Measurements from ENCODE around the gene GATAD2A.
"Not testable (repeated sequence)": the region's sequence is repeated elsewhere in the genome, so short reads cannot be mapped to it uniquely, and the experiment has no call there.

GATAD2A gene

DNA sequence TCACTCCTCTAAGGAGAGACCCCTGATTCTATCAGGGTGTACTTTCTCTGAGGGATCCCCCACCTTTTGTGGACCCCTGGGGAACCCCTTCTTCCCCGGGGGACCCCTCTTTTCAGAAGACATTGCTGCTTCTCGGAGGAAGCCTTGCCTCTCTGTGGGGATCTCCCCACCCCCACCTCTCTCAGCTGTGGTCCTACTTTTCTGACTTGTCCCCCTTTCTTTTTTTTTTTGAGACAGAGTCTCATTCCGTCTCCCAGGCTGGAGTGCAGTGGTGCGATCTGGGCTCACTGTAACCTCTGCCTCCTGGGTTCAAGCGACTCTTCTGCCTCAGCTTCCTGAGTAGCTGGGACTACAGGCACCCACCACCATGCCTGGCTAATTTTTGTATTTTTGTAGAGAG is 18.4 kb upstream of the GATAD2A start:
- no peak for DNase-seq

DNA sequence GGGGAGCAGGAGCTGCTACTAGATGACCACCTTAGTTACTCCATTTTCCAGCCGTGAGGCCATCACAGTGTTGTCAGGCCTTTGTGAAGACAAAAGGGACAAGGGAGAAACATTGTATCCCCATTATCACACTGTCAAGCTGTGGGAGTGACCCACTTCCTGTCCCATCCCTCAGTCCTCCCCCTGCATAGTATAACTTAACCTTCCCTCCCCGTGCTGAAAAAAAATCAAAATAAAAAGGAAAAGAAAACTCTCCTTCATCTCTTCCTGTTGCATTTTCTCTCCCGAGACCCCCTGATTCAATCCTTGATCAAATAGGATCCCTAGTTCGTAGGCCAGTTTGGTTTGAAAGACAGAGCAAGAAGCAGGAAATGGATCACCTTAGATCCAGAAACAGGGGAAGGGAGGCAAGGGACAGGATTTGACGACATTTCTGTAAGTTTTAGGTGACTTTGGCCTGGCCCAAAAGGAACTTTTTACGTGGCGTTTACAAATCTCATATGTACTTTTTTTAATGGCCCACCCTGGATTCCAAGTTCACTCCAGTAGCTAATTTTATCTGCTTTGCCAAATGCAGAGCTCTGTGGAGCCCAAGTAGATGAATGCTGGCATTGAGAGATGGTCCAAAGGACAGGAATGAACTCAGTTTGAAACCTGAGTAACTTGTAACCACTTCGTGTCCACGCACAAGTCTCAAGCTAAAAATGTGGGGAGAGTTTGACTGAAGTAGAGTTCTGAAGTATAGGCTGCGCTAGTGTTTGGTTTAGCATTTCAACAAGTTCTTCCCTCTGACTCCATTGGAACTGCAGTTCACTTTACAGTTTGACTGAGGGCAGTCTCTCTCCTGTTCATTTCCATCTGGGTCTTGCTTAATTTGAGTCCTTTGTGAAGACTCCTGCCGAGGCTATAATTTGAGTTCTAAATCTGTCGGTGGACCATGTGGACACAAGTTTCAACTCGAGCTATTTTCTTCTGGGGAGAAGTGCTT is 16.6 kb upstream of the GATAD2A start:
- DNase-seq, result no peak

DNA sequence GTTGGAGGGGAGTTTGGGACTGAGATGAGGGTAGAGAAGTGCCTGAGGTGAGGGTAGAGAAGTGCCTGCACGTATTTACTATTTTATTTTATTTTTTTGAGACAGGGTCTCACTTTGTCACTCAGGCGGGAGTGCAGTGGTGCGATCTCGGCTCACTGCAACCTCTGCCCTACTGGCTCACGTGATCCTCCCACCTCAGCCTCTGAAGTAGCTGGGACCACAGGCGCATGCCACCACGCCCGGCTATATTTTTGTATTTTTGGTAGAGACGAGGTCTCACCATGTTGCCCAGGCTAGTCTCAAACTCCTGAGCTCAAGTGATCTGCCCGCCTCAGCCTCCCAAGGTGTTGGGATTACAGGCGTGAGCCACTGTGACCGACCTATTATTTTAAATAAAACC is 15.8 kb upstream of the GATAD2A start:
- not testable (repeated sequence) for DNase-seq

GRCh38 chr19:19394333-19394732 is 11.1 kb upstream of the GATAD2A start:
- DNase-seq, result not testable (repeated sequence)

GRCh38 chr19:19399733-19400433 is 5.6 kb upstream of the GATAD2A start:
- no peak for DNase-seq

- no peak for DNase-seq
Measured at GRCh38 chr19:19402656-19403372, 2.7 kb upstream of the GATAD2A start.

- DNase-seq, result no peak
Measured at GRCh38 chr19:19403373-19403901, 2.0 kb upstream of the GATAD2A start.

DNA sequence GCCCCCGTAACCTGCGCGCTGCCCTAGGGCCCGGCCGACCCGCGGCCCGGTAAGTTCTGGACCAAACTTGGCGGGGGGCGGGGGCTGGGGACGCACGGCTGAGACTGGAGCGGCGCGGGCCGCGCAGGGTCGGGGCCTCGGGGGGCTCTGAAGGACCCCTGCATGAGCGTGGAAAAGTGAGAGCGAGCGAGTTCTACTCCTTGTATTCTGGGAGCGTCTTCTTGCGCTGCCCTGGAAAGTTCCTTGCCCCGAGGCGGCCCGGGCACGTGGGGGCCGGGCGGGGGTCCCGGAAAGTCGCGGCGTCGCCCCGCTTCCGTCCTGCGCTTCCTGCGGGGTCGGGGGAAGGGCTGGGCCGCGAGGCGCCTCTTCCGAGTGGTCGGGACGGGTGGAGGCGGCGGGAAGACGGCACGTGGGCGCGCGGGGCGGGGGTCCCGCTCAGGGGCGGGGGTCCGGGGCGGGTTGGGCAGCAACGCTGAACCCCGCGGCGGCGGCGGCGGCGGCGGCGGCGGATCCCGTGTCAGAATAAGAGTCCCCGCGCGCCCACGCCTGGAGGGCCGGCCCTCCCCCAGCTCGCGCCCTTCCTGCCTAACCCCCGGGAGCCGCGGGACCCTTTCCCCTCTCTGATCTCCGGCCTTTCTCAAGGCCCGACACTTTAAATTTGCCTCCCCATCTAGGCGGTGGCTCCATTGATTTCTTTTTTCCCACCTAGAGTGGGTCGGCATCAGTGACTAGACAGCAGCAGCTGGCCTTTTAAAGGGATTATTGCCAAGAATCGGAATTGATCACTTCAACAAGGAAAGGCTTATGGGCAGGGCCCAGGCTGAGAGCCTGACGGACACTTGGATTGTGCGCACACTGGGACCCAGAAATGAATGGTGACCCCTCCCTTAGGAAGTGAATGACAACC is 749 bp downstream of the GATAD2A start:
- peak; percentile 67 for DNase-seq

GRCh38 chr19:19406878-19407632 is 1.6 kb downstream of the GATAD2A start:
- no peak for DNase-seq

GRCh38 chr19:19407633-19407930 is 2.1 kb downstream of the GATAD2A start:
- no peak for DNase-seq

DNA sequence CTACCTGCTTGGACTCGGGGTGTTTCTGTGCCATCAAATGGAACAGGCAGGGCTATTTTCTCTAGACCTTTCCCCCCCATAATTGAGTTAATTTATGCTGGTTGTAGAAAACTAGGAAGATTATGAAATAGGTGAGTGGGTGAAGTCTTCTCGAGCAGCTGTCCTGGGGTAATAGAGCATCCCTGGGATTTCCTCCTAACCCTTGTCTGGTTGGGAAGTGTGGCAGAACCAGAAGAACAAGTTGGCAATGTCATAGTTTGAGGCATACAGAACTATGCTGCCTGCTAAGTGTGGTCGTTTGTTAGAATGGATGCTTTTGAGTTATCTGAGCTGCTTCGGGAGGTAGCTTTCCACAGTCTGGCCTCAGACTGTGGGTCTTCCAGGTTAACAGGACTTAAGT is 3.7 kb downstream of the GATAD2A start:
- no peak for DNase-seq

- DNase-seq, result no peak
Measured at GRCh38 chr19:19409631-19410030, 4.2 kb downstream of the GATAD2A start.

- no peak for DNase-seq
Measured at GRCh38 chr19:19410553-19411550, 5.4 kb downstream of the GATAD2A start.

- DNase-seq, result no peak
Measured at GRCh38 chr19:19416280-19416679, 10.8 kb downstream of the GATAD2A start.

DNA sequence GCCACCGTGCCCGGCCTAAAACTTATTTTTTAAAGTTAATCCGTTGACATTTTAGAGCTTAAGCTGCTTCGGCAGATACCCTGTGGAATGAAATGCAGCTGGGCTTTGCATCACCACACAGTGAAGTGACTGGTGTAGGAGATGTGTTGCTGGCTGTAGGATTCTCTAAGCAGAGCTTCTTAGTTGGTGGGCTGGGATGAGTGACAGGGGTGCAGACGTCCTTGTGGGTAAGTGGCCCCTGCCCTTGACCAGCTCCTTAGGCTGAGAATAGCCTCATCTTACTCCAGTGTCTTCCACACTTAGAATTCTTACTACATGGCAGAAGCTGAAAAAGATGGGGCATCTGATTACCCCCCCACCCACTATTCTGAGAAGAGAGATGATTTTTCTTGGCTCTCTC is 11.6 kb downstream of the GATAD2A start:
- no peak for DNase-seq

- no peak for DNase-seq
Measured at GRCh38 chr19:19417628-19418245, 12.3 kb downstream of the GATAD2A start.

- no peak for DNase-seq
Measured at GRCh38 chr19:19418555-19419260, 13.2 kb downstream of the GATAD2A start.

- DNase-seq, result no peak
Measured at GRCh38 chr19:19420570-19421298, 15.3 kb downstream of the GATAD2A start.
